PC-9 (cell line): ENCODE data around the gene ZNF444.

Experiments
- EZH2 ChIP-seq: fragments of 200-600 bp; sonication (generic); IDR thresholded peaks from 2 replicates; pipeline ENCODE4 v1.8.0; 2017; ENCODE audit warnings: antibody characterized with exemption, low read depth
- TF ChIP-seq, protein P1 (sequence below): fragments of 200-600 bp; sonication (generic); conservative IDR thresholded peaks from 2 replicates; pipeline ENCODE4 v1.6.1; 2017; ENCODE audit warnings: mixed run types, antibody characterized with exemption, mild to moderate bottlenecking, moderate library complexity

DNA sequence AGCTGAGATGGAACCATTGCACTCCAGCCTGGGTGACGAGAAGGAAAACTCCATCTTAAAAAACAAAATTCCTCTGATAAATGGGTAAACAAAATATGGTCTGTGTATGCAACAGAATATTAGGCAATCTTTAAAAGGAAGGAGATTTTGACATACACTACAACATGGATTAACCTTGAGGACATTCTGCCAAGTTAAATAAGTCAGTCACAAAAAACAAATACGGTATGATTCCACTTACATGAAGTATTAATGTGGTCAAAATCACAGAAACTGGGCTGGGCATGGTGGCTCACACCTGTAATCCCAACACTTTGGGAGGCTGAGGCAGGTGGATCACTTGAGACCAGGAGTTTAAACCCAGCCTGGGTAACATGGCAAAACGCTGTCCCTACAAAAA lies 3.0 kb upstream of the ZNF444 start:
- TF ChIP-seq, protein P1, sequence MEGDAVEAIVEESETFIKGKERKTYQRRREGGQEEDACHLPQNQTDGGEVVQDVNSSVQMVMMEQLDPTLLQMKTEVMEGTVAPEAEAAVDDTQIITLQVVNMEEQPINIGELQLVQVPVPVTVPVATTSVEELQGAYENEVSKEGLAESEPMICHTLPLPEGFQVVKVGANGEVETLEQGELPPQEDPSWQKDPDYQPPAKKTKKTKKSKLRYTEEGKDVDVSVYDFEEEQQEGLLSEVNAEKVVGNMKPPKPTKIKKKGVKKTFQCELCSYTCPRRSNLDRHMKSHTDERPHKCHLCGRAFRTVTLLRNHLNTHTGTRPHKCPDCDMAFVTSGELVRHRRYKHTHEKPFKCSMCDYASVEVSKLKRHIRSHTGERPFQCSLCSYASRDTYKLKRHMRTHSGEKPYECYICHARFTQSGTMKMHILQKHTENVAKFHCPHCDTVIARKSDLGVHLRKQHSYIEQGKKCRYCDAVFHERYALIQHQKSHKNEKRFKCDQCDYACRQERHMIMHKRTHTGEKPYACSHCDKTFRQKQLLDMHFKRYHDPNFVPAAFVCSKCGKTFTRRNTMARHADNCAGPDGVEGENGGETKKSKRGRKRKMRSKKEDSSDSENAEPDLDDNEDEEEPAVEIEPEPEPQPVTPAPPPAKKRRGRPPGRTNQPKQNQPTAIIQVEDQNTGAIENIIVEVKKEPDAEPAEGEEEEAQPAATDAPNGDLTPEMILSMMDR, result no peak
- TF ChIP-seq EZH2, result no peak
